Stimulated activated effector memory CD8-positive, alpha-beta T cell treated with anti-CD3 and anti-CD28 coated beads, Interleukin-12 subunit alpha, Interleukin-12 subunit beta, amount 100 ng/mL, for 72 hours (primary cell): Measurements from ENCODE around the gene COQ8B.

Source experiments
- ATAC-seq: fragments of 150-1000 bp; cut with Tn5 transposase; 2 replicates; pipeline ENCODE4 v1.10.0; 2021
- DNase-seq, 2 donors: peaks; one replicate each; pipeline ENCODE4 v3.0.0; 2021 to 2022; ENCODE audit warnings: low spot score in 2 of 2
- H3K27ac Mint-ChIP-seq: one replicate; pipeline ENCODE4 v1.8.0; 2022; ENCODE audit warnings: mild to moderate bottlenecking, mixed read lengths
- H3K36me3 Mint-ChIP-seq: one replicate; pipeline ENCODE4 v1.8.0; 2022; ENCODE audit warnings: mild to moderate bottlenecking, mixed read lengths
- H3K4me1 Mint-ChIP-seq: one replicate; pipeline ENCODE4 v1.8.0; 2022; ENCODE audit warnings: mixed read lengths
- H3K4me3 Mint-ChIP-seq: one replicate; pipeline ENCODE4 v1.8.0; 2022; ENCODE audit warnings: mild to moderate bottlenecking, mixed read lengths
- H3K9me3 Mint-ChIP-seq: one replicate; pipeline ENCODE4 v1.8.0; 2022; ENCODE audit warnings: mixed read lengths

The COQ8B gene

GRCh38 chr19:40750058-40750873, 33.6 kb upstream of the COQ8B start, which contains the start of gene ACTMAP:
ACTMAP (minus strand) TSS chr19:40750477; CDS start chr19:40749803, 674 bp downstream.
- Mint-ChIP-seq H3K4me3 (peak within 1 kb of the TSS; percentile 94), H3K36me3 (peaks cover 55% of the 10 kb centered on the region), H3K9me3 (no peaks in the 10 kb centered on the region), H3K27ac (peak within 1 kb of the TSS; percentile 97), H3K4me1 (peaks cover 45% of the 10 kb centered on the region)
- DNase-seq (peak; percentile 95 to 99), ATAC-seq (peak; percentile 91)

GRCh38 chr19:40747536-40747935, 30.9 kb upstream of the COQ8B start:
- Mint-ChIP-seq H3K4me3 (no peak overlapping the region), H3K36me3 (peaks cover 27% of the 10 kb centered on the region), H3K9me3 (no peaks in the 10 kb centered on the region), H3K4me1 (peaks cover 27% of the 10 kb centered on the region), H3K27ac (no peak overlapping the region)
- ATAC-seq (no peak), DNase-seq (no peak)

DNA sequence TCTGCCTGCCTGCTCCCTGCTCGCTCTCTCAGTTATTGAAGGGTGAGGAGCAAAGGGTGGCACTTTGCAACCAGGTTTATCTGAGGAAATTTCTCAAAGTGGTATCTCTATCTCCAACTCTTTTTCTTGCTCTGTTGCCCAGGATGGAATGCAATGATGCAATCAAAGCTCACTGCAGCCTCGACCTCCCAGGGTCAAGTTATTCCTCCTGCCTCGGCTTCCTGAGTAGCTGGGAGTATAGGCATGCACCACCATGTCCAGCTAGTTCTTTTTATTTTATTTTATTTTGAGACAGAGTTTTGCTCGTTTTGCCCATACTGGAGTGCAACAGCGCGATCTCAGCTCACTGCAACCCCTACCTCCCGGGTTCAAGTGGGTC, 28.7 kb upstream of the COQ8B start:
- DNase-seq (no peak), ATAC-seq (no peak)
- H3K4me3 Mint-ChIP-seq = no peak overlapping the region
- H3K4me1 Mint-ChIP-seq = peaks cover 18% of the 10 kb centered on the region
- H3K27ac Mint-ChIP-seq = no peak overlapping the region
- peaks cover 6% of the 10 kb centered on the region for H3K36me3 Mint-ChIP-seq
- no peaks in the 10 kb centered on the region for H3K9me3 Mint-ChIP-seq

DNA sequence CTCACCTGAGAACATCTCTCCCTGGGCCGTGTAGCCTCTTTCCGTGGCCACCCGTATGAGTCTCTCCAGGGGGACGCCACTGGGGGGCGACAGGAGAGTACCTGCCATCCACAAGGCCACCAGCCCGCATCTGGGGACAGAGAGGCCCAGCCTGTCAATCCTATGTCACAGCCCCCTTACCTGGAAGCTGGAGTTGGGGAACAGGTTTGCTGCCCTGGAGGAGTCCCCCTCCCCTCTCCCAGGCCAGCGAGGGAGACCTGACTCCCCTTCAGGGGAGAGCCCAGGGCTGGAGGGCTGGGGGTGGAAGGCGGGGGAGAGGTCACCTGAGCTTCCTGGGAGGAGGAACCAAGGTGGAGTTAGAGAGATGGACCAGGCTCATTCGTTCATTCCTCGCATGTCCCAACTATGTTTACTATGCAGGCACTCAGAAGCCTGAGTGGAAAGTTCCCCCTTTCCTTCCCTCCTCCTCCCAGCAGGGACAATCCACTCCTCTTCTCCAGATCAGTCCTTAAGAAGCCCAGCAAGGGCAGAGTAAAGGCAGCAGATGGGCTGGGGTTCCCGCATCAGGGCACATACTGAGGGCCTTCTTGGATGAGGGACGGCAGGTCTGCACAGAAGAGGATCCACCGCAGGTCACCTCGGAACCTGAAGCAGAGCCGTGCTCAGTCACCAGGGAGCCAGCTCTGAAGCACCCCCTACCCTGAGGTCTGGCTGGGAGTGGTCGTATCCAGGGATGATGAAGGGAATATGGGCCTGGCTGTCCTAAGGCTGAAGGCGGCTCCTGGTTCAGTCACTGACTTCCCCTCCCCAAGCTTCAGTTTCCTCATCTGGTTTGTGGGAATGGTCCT, 28.1 kb upstream of the COQ8B start:
- peak; percentile 55 for ATAC-seq
- Mint-ChIP-seq H3K27ac (no peak overlapping the region), H3K4me3 (no peak overlapping the region), H3K9me3 (no peaks in the 10 kb centered on the region), H3K4me1 (peaks cover 13% of the 10 kb centered on the region), H3K36me3 (no peaks in the 10 kb centered on the region)
- DNase-seq = peak in 1 of 2 donors; percentile 64

GRCh38 chr19:40743926-40744325, 27.2 kb upstream of the COQ8B start:
- Mint-ChIP-seq H3K36me3 (no peaks in the 10 kb centered on the region), H3K4me3 (no peak overlapping the region), H3K27ac (no peak overlapping the region), H3K4me1 (peaks cover 7% of the 10 kb centered on the region), H3K9me3 (no peaks in the 10 kb centered on the region)
- ATAC-seq = no peak
- DNase-seq = no peak

DNA sequence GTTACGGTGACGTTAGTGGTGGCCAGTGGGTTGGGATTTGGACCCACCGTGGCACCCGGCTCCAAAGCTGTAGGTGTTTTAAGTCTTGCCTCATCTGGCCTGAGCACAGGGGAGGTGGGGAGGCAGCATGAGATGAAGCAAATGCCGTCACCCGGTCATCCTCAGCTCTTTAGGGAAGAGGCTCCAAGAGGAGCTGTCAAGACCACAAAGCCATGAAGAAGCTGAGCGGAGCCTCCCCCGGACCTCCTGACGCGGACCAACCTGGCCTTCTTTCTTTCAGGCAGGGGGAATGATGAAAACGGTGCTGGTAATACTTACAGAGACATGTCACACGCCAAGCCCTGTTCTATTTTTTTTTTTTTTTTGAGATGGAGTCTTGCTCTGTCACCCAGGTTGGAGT, 26.2 kb upstream of the COQ8B start:
- H3K4me1 Mint-ChIP-seq = no peaks in the 10 kb centered on the region
- H3K4me3 Mint-ChIP-seq = no peak overlapping the region
- ATAC-seq = no peak
- no peaks in the 10 kb centered on the region for H3K9me3 Mint-ChIP-seq
- H3K27ac Mint-ChIP-seq = no peak overlapping the region
- H3K36me3 Mint-ChIP-seq = peaks cover under 1% of the 10 kb centered on the region
- no peak for DNase-seq

DNA sequence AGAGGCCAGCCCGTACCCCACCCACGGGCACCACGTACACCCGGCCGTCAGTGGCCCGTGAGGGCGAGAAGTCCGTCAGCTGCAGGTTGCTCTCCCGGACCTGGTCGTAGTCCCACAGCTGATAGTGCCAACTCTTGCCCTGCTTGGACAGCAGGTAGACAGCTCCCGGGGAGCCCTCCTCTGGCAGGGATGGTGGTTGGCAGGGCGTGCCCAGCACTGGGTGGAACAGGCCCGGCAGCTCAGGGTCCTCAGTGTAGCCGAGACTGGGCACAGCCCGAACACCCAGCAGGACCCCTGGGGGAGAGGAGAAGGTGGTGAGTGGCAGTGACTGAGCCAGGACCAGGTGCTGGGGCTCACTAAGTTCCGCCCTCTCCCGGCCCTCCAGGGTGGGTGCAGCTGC, 25.8 kb upstream of the COQ8B start:
- no peak overlapping the region for H3K27ac Mint-ChIP-seq
- H3K4me3 Mint-ChIP-seq = no peak overlapping the region
- H3K4me1 Mint-ChIP-seq = no peaks in the 10 kb centered on the region
- no peaks in the 10 kb centered on the region for H3K9me3 Mint-ChIP-seq
- DNase-seq = no peak
- no peak for ATAC-seq
- H3K36me3 Mint-ChIP-seq = peaks cover 5% of the 10 kb centered on the region

GRCh38 chr19:40741527-40742390, 25.1 kb upstream of the COQ8B start:
- no peaks in the 10 kb centered on the region for H3K4me1 Mint-ChIP-seq
- no peak overlapping the region for H3K27ac Mint-ChIP-seq
- no peak overlapping the region for H3K4me3 Mint-ChIP-seq
- ATAC-seq (no peak), DNase-seq (no peak)
- peaks cover 12% of the 10 kb centered on the region for H3K36me3 Mint-ChIP-seq
- no peaks in the 10 kb centered on the region for H3K9me3 Mint-ChIP-seq

- Mint-ChIP-seq H3K4me1 (no peaks in the 10 kb centered on the region), H3K36me3 (peaks cover 20% of the 10 kb centered on the region), H3K9me3 (no peaks in the 10 kb centered on the region), H3K27ac (peak overlapping the region; percentile 57), H3K4me3 (no peak overlapping the region)
- DNase-seq = no peak
- ATAC-seq = no peak
Observed at GRCh38 chr19:40740747-40741146, 24.1 kb upstream of the COQ8B start.

DNA sequence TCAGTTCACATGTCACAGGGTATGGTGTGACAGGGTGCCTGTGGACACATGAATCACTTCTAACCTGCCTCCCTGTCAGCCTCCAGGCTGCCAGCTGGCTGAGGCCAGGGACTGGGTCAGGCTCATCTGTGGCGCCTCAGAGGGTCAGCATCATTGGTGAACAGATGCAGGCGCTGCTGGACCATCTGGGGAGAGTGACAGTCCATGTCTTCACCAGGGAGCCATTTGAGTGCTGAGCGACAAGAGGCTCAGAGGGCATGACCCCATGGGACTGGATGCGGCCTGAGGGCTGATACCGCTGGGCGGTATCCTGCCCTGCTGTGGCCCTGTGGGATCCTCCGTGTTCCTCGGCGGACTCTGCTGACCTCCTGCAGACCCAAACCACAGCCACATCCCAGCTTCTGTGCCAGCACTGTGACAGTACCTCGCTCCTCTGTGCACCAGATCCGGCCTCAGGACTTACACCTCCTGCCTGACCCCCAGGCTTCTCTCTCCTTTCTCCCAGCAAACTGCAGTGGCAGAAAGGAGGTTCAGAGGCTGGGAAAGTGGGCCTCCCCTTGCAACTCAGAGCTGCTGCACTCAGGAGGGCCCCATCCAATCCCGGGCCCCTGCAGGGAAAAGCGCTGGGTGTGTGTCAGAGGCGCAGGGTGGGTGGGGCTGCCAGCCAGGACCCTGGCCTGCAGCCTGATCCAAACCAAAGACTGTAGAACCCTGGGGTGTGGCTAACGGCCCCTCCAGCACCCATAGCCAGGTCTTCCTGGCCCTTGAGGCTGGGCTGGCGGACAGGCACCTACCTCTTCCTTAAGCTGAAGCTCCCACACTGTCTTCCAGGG, 23.4 kb upstream of the COQ8B start:
- Mint-ChIP-seq H3K27ac (peak overlapping the region; percentile 78), H3K4me1 (no peaks in the 10 kb centered on the region), H3K9me3 (no peaks in the 10 kb centered on the region), H3K4me3 (no peak overlapping the region), H3K36me3 (peaks cover 27% of the 10 kb centered on the region)
- ATAC-seq (no peak), DNase-seq (no peak)

DNA sequence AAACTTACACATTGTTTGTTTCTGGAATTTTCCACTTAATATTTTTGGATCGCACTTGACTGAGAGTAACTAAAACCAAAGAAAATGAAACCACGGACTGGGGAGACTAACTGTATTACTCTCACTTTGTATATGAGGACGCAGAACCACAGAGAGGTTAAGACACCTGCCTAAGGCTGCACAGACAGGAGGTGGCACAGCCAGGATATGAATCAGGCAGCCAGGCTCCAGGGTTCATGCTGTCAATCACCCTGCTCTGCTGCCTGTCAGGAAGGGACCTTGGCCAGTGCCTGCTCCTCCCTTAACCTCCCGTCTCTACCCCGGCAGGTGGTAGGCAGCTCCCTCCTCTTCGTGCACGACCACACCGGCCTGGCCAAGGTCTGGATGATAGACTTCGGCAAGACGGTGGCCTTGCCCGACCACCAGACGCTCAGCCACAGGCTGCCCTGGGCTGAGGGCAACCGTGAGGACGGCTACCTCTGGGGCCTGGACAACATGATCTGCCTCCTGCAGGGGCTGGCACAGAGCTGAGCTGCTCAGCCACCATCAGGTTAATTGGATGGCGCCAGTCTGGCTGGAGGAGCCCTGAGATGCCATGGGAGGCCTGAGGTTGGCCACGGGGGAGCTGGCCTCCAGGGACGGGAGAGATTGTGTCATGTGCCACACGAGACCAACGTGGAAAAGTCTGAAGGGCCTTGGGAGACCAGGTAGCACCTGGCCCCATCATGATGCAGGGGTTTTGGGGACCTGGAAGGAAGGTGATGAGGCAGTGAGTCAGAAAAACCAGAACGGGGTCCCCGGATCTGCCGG, 22.5 kb upstream of the COQ8B start:
- peak overlapping the region; percentile 78 for H3K27ac Mint-ChIP-seq
- H3K36me3 Mint-ChIP-seq = peaks cover 35% of the 10 kb centered on the region
- no peak overlapping the region for H3K4me3 Mint-ChIP-seq
- no peaks in the 10 kb centered on the region for H3K4me1 Mint-ChIP-seq
- peak; percentile 56 for ATAC-seq
- H3K9me3 Mint-ChIP-seq = no peaks in the 10 kb centered on the region
- DNase-seq = no peak

GRCh38 chr19:40737102-40737644, 20.5 kb upstream of the COQ8B start:
- no peak overlapping the region for H3K27ac Mint-ChIP-seq

DNA sequence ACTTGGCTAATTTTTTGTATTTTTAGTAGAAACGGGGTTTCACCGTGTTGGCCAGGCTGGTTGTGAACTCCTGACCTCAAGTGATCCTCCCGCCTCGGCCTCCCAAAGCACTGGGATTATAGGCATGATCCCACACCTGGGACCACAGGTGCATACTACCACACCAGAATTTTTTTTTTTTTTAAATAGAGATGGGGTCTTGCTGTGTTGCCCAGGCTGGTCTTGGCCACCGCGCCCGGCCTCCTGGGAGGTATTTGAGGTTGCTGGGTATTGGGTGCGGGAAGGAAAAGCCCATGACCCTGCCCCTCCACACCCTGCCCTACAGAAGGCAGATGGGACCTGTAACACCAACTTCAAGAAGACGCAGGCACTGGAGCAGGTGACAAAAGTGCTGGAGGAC, 20.0 kb upstream of the COQ8B start:
- ATAC-seq (no peak), DNase-seq (no peak)
- H3K27ac Mint-ChIP-seq = no peak overlapping the region
- peaks cover 61% of the 10 kb centered on the region for H3K36me3 Mint-ChIP-seq
- no peak overlapping the region for H3K4me3 Mint-ChIP-seq
- no peaks in the 10 kb centered on the region for H3K9me3 Mint-ChIP-seq
- no peaks in the 10 kb centered on the region for H3K4me1 Mint-ChIP-seq

More at GRCh38 chr19:40737102-40737644, 20.5 kb upstream of the COQ8B start:
- Mint-ChIP-seq H3K4me1 (no peaks in the 10 kb centered on the region), H3K4me3 (no peak overlapping the region), H3K36me3 (peaks cover 56% of the 10 kb centered on the region), H3K9me3 (no peaks in the 10 kb centered on the region)
- no peak for ATAC-seq
- no peak for DNase-seq
